Left lobe of liver (tissue), 2 donors: ENCODE data around the gene TMEM135. TPM values are rescaled to one million over a fixed set of nuclear protein-coding genes. Genes with fewer than 3 reads are reported as not detected.
"Not testable (repeated sequence)": the region's sequence is repeated elsewhere in the genome, so short reads cannot be mapped to it uniquely, and the experiment has no call there.

Source experiments
- ATAC-seq: fragments of 200-7000 bp; cut with Tn5 transposase; one replicate; pipeline ENCODE4 v1.9.1; 2020; ENCODE audit warnings: mild to moderate bottlenecking, moderate library complexity
- DNase-seq: peaks from one replicate; pipeline ENCODE4 v3.0.0-alpha.2; 2020; ENCODE audit warnings: low spot score
- total RNA-seq: library from RNA; stranded (reverse); gene quantifications from one replicate; pipeline ENCODE4 v1.2.1, GENCODE V29; 2021
- donor health status: DM: no; HTN: no; CAD: no; lungs with moderate emphysema.
- donor health status: DM: no; HTN: yes; CAD: no.

Gene TMEM135
- total RNA-seq = 18.2 TPM

DNA sequence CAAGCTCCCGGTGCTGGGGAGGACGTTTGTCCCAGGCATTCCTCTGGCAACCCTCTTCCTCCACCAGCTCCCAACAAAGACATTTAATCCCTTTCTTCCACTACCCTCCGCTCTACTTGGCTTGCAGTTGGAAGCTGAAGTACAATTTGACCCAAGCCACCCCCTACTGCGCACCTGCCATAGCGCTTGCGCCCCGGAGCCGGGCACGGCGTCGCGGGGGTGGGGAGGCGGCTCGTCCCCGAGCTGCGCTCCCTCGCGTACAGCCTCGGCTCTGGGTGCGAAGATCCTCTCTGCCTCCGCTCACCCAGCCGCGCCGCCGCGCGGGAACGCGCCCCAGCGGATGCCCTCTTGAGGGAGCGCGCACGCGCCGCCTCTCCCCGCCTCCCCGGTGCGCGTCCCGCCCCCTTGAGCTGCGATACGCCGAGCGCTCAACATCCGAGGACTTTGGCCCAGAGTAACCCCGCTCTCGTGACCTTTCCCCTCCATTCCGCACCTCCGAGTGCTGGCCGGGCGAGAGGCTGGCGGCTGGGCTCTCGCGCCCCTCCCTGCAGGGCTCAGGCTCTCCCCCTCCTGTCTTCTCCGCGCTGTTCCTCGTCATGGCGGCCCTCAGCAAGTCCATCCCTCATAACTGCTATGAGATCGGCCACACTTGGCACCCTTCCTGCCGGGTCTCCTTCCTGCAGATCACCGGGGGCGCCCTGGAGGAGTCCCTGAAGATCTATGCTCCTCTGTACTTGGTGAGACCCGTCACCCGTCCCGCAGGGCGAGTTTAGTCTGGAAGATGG lies at the start of gene TMEM135:
Gene TMEM135, plus strand, starts transcription at position 485 of the 785 bp plus-strand sequence. Its CDS starts 112 bp downstream, at position 597.
- ATAC-seq (peak; percentile 95), DNase-seq (peak; percentile 97)

DNA sequence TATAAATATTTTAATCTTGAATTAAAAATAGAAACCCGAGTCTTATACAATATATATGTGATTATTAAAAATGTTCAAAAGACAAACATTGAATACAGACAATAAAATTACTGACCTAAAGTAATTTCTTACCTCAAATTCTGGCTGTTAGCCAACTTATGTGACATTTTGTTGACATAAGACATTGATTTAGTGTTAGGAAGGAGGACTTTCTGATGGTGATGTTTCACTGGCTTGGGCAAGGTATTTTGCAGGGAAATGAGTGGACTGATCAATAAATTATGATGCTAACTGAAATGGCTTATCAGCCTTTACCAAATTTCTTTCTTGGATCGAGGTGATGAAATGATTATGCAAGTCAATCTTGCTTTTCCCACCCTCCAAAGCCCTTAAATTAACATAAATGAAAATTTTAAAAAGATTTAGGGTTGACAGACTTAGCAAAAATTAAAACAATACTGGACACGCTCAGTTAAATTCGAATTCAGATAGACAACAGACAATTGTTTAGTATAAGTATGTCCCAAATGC lies 49.3 kb upstream of the TMEM135 start:
- ATAC-seq = no peak
- DNase-seq = no peak

DNA sequence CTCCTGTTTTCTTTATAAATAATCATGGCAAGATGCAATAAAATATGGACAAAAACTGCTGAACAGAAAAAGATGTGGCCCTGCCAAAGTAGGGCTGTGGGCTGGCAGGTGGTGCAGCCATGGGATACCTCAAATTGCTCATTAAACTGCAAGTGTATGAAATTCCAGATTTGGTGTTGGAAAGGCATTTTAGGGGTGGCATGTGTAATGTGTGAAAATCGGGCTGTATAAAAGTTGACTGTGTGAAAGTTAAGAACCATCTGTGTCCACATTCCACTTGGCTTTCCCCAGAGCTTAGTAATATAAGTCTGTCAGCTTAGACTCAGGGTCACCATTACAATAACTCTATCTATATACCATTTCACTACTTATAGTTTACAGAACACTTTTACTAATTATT lies 47.7 kb upstream of the TMEM135 start:
- DNase-seq = no peak
- no peak for ATAC-seq

DNA sequence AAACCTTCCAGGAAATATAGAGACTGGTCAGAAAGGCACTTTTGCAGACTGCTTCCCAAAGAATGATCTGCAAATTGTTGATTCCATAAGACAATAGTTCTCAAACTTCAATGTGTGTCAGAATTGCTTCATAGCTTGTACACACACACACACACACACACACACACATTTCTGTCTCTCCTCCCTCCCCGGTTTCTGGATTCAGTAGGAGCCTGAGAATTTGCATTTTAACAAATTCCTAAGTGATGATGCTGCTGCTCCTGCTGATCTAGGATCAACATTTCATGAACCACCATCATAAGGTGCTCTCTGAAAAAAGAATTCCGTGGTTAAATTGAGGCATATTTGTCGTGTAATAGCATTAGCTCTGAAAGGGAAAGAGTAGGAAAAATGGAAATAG lies 47.2 kb upstream of the TMEM135 start:
- no peak for ATAC-seq
- no peak for DNase-seq

DNA sequence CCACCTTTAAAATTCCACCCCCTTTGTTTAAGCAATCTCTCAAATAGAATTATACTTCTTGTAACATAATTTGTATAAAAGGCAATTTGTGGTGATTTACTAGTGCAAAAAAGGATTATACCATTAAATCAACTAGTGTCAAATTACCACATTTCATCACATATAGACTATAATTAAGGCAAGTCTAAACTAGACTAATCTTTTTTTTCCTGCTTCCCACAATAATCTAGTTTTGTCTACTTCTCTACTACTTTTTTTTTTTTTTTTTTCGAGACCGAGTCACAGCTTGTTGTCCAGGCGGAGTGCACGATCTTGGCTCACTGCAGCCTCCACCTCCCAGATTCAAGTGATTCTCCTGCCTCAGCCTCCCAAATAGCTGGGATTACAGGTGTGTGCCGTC lies 46.4 kb upstream of the TMEM135 start:
- no peak for ATAC-seq

DNA sequence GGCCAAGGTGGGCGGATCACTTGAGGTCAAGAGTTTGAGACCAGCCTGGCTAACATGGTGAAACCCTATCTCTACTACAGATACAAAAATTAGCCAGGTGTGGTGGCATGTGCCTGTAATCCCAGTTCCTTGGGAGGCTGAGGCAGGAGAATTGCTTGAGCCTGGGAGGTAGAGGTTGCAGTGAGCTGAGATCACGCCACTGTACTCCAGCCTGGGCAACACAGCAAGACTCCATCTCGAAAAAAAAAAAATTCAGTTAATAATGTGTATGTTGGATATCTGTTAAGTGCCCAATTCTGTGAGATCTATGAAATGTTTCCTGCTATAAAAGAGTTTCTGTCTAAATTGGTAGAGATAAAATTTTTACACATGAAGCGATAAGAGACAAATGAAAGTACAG lies 45.4 kb upstream of the TMEM135 start:
- not testable (repeated sequence) for DNase-seq, ATAC-seq

More for the DNA sequence above, 46.4 kb upstream of the TMEM135 start:
- DNase-seq = no peak

DNA sequence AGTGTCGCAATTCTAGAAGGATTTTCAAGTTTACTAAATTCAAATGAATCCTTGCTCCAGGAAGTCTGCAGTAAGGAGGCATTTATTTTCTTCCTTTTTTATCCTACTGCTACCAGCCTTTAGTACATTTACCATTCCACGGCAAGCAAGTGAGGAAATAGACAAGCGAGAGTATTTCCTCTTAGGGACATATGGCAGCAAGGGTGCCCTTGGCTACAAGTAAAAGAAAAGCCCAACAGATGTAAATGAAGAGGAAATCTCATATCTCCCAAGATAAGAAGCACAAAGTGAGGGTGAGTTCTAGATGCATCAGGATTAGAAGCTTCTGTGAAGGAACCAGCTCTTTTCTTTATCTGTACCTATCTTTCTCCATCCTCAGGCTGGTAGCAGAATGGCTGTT lies 44.7 kb upstream of the TMEM135 start:
- ATAC-seq (no peak), DNase-seq (no peak)

DNA sequence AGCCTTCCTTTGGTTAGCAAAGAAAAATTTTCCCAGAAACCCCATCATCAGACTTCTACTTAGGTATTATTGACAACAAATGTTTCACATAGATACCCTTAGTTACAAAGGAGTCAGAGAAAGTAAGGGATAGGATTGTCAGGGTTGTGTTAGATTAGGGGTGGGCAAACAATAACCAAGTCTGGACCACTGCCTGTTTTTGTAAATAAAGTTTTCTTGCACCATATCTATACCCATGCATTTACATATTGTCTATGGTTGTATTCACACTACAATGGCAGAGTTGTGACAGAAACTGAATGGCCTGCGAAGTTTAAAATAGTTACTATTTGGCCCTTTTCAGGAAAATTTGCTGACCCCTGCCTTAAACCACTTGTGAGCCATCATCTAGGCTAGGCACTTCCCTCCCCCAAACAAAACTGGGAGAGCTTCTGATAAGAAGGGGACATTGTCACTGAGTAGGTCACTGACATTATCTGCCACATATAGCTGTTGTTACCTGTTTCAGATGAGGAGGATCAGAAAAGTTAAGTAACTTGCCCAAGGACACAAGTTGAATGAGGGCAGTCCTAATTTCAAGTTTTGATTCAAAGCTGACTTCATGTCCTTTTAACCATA lies 40.7 kb upstream of the TMEM135 start:
- ATAC-seq = no peak
- no peak for DNase-seq

DNA sequence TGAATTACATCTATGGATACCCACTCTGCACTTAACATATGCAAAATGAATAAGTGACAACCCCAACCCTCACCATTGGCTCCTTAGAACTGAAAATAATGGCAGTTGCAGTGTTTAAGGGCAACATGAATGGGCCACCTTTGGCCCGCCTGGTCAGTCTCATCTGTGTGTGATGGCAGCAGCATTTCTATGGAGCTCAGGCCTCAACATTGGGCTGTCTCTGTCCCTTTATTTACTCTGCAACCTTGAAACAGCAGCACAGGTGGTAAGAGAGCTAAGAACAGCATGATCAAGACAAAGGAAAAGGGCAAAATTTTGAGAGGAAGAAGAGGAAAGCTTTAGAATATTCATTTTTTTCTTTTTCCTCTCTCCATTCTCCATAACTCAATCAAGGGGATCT lies 38.3 kb upstream of the TMEM135 start:
- ATAC-seq = no peak

DNA sequence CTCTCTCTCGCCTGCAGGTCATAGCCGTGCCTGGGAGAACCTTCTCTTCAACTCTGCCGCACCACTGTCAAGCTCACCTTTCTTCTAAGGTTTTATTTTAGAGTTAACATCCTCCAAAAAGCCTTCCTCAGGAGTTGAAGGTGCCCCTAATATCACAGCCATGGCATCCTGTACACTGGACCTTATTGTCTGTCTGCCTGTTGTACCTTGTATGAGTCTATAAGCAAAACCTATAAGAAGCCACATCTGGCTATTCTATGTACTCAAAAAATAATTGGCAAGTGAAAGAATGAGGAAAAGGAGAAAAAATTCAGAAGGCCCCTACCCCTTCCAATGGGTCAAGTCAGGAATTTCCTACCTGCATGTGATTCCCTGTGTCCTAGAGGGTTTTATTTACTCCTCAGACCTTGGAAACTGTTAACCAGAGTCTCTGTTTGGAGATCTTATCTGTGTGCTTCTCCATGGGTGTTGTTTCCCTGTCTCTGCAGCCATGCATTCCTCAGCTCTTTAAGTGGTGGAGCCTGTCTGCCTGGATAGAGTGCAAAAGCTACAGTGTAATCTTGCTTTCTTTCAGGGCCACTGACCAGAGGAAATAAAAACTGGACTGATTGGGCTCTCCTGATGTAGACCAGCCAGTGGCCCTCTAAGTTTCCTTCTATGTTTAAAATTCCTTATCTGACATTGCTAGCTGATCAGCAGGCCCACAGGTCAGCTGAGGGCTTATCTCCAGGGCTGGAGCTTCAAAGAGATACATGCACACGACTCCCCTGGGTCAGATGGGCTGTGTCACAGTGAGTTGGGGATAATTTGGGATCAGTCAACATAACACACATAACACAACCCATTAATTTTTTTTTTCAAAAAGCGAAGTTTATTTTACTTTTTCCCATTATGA lies 37.6 kb upstream of the TMEM135 start:
- no peak for DNase-seq

More for the DNA sequence above, 38.3 kb upstream of the TMEM135 start:
- no peak for DNase-seq

DNA sequence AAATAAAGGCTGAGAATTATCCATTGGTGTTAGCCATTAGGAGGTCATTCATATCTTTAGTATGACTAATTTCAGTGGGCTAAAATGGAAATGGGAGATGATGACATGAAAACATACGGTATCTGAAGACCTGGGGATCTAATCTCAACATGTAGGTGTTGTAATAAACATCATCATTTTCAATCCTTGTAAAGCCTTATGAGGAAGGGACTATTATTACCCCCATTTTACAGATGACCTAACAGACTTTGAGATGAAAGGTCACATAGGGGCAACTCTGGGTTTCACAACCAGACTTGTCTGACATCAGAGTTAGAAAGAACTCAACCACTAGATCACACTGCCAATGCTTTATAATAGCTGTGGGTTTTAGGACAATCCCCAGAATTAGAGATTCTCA lies 34.8 kb upstream of the TMEM135 start:
- DNase-seq (no peak), ATAC-seq (no peak)

More for the DNA sequence above, 37.6 kb upstream of the TMEM135 start:
- peak; percentile 20 for ATAC-seq

DNA sequence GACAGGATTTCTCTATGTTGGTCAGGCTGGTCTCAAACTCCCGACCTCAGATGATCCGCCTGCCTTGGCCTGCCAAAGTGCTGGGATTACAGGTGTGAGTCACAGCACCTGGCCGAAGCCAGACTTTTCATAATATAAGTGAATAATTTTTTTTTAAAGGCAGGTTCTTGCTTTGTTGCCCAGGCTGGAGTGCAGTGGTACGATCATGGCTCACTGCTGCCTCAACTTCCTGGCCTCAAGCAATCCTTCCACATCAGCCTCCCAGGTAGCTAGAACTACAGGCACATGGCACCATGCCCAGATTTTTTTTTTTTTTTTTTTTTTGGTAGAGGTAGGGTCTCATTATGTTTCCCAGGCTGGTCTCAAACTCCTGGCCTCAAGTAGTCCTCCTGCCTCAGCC lies 33.5 kb upstream of the TMEM135 start:
- not testable (repeated sequence) for ATAC-seq

DNA sequence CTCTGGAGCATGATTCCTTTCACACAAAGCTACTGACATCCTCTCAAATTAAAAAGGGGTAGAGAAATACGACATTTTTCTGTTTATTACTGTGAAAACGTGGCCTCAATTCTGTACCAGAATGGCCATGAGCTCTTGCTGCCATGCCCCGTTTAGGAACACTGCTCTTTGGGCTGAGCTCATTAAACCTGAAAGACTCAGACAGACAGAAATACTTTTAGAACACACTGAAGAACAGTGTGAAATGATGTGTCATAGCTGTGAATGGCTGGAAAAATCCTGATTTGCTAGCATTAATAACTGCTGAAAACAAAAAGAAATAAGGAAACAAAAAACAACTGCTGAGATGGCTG lies 32.2 kb upstream of the TMEM135 start:
- ATAC-seq = no peak
- DNase-seq = no peak

More for the DNA sequence above, 33.5 kb upstream of the TMEM135 start:
- DNase-seq = not testable (repeated sequence)

DNA sequence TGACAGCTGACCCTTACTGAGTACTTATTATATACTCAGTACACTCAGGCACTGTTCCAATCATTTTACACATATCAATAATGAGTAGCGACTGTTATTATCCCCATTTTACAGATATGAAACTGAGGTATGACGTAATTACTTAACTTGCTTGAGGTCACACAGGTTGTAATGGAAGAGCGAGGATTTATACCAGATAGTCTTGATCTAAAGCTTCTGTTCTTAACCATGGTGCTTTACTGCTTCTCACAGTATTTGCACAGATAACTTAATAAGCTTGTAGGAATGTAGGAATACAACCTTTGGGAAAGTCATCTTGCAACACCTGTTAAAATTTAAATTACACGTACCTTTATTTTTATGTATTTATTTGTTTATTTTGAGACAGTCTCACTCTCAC lies 31.7 kb upstream of the TMEM135 start:
- ATAC-seq (no peak), DNase-seq (no peak)

DNA sequence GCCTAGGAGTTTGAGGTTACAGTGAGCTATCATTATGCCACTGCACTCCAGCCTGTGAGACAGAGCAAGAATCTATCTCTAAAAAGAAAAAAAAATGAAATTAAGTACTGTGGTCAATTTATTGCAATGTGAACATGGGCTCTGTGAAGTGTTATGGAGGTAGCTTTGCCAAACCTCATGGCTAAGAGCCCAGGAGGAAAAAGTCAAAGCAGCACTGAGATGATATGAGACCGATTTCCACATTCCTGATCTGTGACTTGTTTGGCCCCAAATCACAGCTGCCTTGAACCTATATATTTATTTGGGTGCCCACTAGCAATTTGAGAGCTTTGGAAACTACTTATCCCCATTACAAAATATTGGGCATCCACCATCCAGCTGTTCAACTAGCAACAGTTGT lies 29.8 kb upstream of the TMEM135 start:
- ATAC-seq (no peak), DNase-seq (no peak)

DNA sequence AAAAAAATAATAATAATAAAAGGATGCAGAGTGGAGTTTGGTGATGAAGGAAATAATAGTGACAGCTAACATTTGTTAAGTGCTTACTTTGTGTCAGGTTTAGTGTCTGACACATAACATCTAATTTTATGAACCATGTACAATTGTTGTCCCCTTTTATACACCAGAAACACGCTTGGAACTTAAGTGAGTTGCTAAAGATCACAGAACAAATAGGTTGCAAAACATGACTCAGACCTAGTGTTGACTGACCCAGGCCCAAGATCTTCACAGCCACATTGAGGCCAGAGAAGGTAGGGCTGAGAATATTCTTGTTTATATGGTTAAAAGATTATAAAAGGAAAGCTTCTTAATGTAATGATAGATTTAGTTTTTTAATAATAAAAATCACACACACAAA lies 25.6 kb upstream of the TMEM135 start:
- no peak for ATAC-seq

DNA sequence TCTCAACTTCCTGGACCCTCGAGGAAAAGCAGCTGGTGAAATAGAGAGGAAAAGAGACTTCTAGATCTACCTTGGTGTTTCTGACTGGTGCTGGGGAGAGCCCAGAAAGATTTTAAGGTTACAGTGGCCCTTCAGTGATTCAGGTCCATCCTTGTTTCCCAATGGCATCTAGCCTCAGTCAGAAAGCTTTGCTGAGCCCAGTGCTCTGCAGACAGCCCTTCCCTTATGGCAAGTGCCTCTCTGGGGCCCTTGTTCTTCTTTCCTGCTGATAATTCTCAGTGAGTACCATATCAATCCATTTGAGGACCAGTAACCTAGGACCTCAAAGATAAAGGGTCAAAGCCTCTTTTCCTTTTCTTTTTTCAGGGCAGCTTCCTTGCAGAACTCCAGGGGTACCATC lies 25.1 kb upstream of the TMEM135 start:
- DNase-seq = no peak

More for the DNA sequence above, 25.6 kb upstream of the TMEM135 start:
- no peak for DNase-seq

DNA sequence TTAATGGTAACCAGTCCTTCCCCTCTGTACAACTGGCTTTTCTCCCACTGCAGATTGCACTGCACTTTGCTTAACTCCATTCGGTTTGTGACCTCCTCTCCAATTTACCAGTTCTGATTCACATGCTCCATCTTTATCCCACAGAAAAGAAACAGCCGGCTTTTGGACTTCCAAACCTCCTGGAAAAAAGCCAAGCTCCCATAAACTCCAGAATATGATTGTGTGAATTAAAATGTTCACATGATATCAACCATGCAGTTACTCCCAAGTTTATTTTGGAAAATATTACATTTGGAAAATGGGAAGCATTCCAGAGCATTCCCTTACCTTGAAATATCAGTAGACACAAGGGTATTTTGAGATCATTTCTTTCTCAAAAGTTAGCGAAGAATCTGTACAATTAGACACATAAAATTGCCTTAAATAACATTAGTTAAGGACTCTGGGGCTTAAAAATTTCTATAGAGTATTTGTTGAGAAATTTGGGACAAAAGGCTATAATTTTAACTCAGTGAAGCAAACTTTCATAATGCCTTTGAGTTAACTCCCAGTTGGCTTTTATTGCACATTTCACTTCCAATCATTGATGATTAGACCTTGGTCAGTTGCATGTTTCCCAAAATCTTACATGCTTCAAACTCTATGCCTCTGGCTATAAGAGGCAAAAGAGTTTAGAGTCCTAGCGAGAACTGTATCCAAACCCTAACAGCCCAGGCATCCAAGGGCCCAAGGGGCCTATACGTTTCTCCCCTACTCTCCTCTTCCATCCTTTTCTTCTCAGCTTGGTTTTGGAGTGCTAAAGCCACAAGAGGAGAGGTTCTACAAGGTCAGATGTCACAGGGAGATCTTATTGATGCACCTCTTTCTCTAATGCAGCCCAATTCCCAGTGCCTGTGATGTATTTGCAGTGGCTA lies 23.6 kb upstream of the TMEM135 start:
- ATAC-seq = no peak

More for the DNA sequence above, 25.1 kb upstream of the TMEM135 start:
- ATAC-seq = no peak

DNA sequence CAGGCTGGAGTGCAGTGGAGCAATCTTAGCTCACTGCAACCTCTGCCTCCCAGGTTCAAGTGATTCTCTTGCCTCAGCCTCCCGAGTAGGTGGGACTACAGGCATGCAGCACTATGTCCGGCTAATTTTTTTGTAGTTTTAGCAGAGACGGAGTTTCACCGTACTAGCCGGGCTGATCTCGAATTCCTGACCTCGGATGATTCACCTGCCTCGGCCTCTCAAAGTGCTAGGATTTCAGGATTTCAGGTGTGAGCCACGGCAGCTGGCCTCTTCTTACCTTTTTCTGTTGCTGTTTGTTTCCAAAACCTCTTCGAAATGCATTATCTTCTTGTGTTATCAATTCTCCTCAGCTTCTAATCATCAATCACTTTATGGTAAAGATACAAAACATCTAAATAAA lies 22.1 kb upstream of the TMEM135 start:
- ATAC-seq (no peak), DNase-seq (no peak)

More for the DNA sequence above, 23.6 kb upstream of the TMEM135 start:
- DNase-seq = no peak
